HepG2 (cell line): ENCODE results near the gene HID1. TPM values are rescaled to one million over a fixed set of nuclear protein-coding genes. Genes with fewer than 3 reads are reported as not detected.
A peak's percentile ranks its signal among the peaks of the same experiment; 100 is the strongest.

Experiments
- ARNT ChIP-seq: fragments of 450-650 bp; IDR thresholded peaks from 2 replicates; pipeline ENCODE4 v1.6.1; 2017
- CEBPZ ChIP-seq: IDR thresholded peaks from 2 replicates; pipeline ENCODE4 v1.6.1; 2012; ENCODE audit warnings: low read length, improper control_type of control experiment
- DPF2 ChIP-seq: sonication (generic); formaldehyde crosslinking; IDR thresholded peaks from 2 replicates; pipeline ENCODE4 v1.4.0; 2020; ENCODE audit warnings: mild to moderate bottlenecking, low read depth, missing genetic modification reagents, borderline replicate concordance
- FOXO1 ChIP-seq: sonication (generic); formaldehyde crosslinking; IDR thresholded peaks from 2 replicates; pipeline ENCODE4 v1.4.0; 2020; ENCODE audit warnings: missing genetic modification reagents
- HMG20B ChIP-seq: conservative IDR thresholded peaks from 2 replicates; pipeline ENCODE4 v1.6.1; 2016; ENCODE audit warnings: missing genetic modification reagents, missing compliant biosample characterization
- PAWR ChIP-seq: sonication (generic); formaldehyde crosslinking; IDR thresholded peaks from 2 replicates; pipeline ENCODE4 v1.4.0; 2020; ENCODE audit warnings: missing genetic modification reagents, mild to moderate bottlenecking, borderline replicate concordance
- RERE ChIP-seq: IDR thresholded peaks from 2 replicates; pipeline ENCODE4 v1.6.1; 2016; ENCODE audit warnings: low read depth, missing genetic modification reagents, missing compliant biosample characterization
- YEATS4 ChIP-seq: sonication (generic); formaldehyde crosslinking; IDR thresholded peaks from 2 replicates; pipeline ENCODE4 v1.4.0; 2020; ENCODE audit warnings: missing genetic modification reagents, borderline replicate concordance
- ZNF17 ChIP-seq: sonication (generic); formaldehyde crosslinking; IDR thresholded peaks from 2 replicates; pipeline ENCODE4 v1.5.0; 2020; ENCODE audit warnings: mild to moderate bottlenecking, missing genetic modification reagents
- ZNF407 ChIP-seq: sonication (generic); formaldehyde crosslinking; IDR thresholded peaks from one replicate; pipeline ENCODE4 v1.5.1; 2020; ENCODE audit warnings: mild to moderate bottlenecking, missing genetic modification reagents; ENCODE audit errors: not compliant biosample characterization
- ZNF777 ChIP-seq: sonication (generic); formaldehyde crosslinking; IDR thresholded peaks from 2 replicates; pipeline ENCODE4 v1.4.0; 2020; ENCODE audit warnings: missing genetic modification reagents
- polyA plus RNA-seq, 8 experiments: library from polyadenylated mRNA; depleted of rRNA in 3 of 8; stranded (reverse) in 7 of 8; unstranded in 1 of 8; fragments of >200 nt; fragmentation: Illumina TruSeq in 4 of 8; extraction: Trizol in 4 of 8; gene quantifications; 2 replicates each; pipeline versions ENCODE4 v1.2.1 to v1.2.3, GENCODE V29; 2011 to 2016; ENCODE audit warnings: low read depth in 4 of 8, missing spikeins in 1 of 8, mixed read lengths in 1 of 8; ENCODE audit not compliant: insufficient read depth in 1 of 8
- total RNA-seq, 5 experiments: library from RNA; depleted of rRNA; stranded (reverse); fragments of >200 nt; fragmentation: Illumina TruSeq; extraction: Trizol; gene quantifications; 2 replicates each; pipeline ENCODE4 v1.2.3, GENCODE V29; 2016; ENCODE audit warnings: low read depth in 1 of 5

The HID1 gene
- total and polyA plus RNA-seq, 2 of the 13 experiments (the other 11 are each of a cell fraction or from before 2014, with no cell fraction given) = 2.1 to 10.6 TPM

- TF ChIP-seq PAWR (CRISPR knock-in tag) (no peak), FOXO1 (CRISPR knock-in tag) (no peak; the same call in 1 of the 2 replicates), ZNF777 (CRISPR knock-in tag) (peak; percentile 84), ZNF407 (no peak), HMG20B (CRISPR knock-in tag) (no peak; the same call in 1 of the 2 replicates), DPF2 (peak; percentile 73; the same call in 1 of the 2 replicates), ARNT (no peak), CEBPZ (no peak), YEATS4 (CRISPR knock-in tag) (peak; percentile 52), ZNF17 (CRISPR knock-in tag) (no peak), RERE (CRISPR knock-in tag) (no peak)
Observed at GRCh38 chr17:74972107-74972972, at the start of gene HID1 (continued).
